ENCODE results near the gene MAST1.

Gene MAST1

GRCh38 chr19:12806242-12807081 lies 31.9 kb upstream of the MAST1 start, which contains the start of gene RNASEH2A (continued):
- TF ChIP-seq, protein P1, sequence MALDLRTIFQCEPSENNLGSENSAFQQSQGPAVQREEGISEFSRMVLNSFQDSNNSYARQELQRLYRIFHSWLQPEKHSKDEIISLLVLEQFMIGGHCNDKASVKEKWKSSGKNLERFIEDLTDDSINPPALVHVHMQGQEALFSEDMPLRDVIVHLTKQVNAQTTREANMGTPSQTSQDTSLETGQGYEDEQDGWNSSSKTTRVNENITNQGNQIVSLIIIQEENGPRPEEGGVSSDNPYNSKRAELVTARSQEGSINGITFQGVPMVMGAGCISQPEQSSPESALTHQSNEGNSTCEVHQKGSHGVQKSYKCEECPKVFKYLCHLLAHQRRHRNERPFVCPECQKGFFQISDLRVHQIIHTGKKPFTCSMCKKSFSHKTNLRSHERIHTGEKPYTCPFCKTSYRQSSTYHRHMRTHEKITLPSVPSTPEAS (tag by site-specific recombination; IDR thresholded peaks at IDR 0.05): no peak
- TF ChIP-seq CTCF (tag by site-specific recombination; IDR thresholded peaks at IDR 0.05): peak; percentile 86
- TF ChIP-seq ZNF391 (tag by site-specific recombination; IDR thresholded peaks at IDR 0.05; ENCODE audit: borderline replicate concordance, low read depth): 0 out of 2 replicates have a peak, but pooled peaks have one; percentile 61
- no peak for TF ChIP-seq ZNF776 (tag by site-specific recombination; IDR thresholded peaks at IDR 0.05; ENCODE audit: borderline replicate concordance)
- no peak for TF ChIP-seq ZNF433 (tag by site-specific recombination; IDR thresholded peaks at IDR 0.05; ENCODE audit: low read depth)
- no peak; the same call in 1 of the 2 replicates for TF ChIP-seq ZNF707 (tag by site-specific recombination; IDR thresholded peaks at IDR 0.05)
- TF ChIP-seq, protein P2, sequence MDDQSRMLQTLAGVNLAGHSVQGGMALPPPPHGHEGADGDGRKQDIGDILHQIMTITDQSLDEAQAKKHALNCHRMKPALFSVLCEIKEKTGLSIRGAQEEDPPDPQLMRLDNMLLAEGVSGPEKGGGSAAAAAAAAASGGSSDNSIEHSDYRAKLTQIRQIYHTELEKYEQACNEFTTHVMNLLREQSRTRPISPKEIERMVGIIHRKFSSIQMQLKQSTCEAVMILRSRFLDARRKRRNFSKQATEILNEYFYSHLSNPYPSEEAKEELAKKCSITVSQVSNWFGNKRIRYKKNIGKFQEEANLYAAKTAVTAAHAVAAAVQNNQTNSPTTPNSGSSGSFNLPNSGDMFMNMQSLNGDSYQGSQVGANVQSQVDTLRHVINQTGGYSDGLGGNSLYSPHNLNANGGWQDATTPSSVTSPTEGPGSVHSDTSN (CRISPR knock-in tag; IDR thresholded peaks at IDR 0.05): no peak
- no peak for TF ChIP-seq ZNF214 (tag by site-specific recombination; IDR thresholded peaks at IDR 0.05; ENCODE audit: borderline replicate concordance)
- TF ChIP-seq MEIS1 (CRISPR knock-in tag; IDR thresholded peaks at IDR 0.05; ENCODE audit: borderline replicate concordance): no peak
- TF ChIP-seq KLF8 (tag by site-specific recombination; IDR thresholded peaks at IDR 0.05): peak; percentile 91
- TF ChIP-seq PRDM10 (tag by site-specific recombination; IDR thresholded peaks at IDR 0.05): peak; percentile 99
- TF ChIP-seq ZNF350 (tag by site-specific recombination; IDR thresholded peaks at IDR 0.05): no peak
- no peak for TF ChIP-seq ZNF664 (tag by site-specific recombination; IDR thresholded peaks at IDR 0.05)
- TF ChIP-seq ZNF133 (tag by site-specific recombination; IDR thresholded peaks at IDR 0.05): 0 out of 2 replicates have a peak, but pooled peaks have one; percentile 9
- no peak for TF ChIP-seq ZNF549 (tag by site-specific recombination; IDR thresholded peaks at IDR 0.05)
- peak; percentile 40 for TF ChIP-seq ZBTB11 (tag by site-specific recombination; conservative IDR thresholded peaks at IDR 0.05; ENCODE audit: low read depth)
- TF ChIP-seq TCF7L2 (IDR thresholded peaks at IDR 0.05; ENCODE audit: borderline replicate concordance, low read depth, low read length): no peak
- TF ChIP-seq ZNF585B (tag by site-specific recombination; IDR thresholded peaks at IDR 0.05): no peak
- no peak for TF ChIP-seq ZNF544 (tag by site-specific recombination; IDR thresholded peaks at IDR 0.05)
- peak; percentile 85 for TF ChIP-seq SP3 (tag by site-specific recombination; IDR thresholded peaks at IDR 0.05)
- TF ChIP-seq, protein P3, sequence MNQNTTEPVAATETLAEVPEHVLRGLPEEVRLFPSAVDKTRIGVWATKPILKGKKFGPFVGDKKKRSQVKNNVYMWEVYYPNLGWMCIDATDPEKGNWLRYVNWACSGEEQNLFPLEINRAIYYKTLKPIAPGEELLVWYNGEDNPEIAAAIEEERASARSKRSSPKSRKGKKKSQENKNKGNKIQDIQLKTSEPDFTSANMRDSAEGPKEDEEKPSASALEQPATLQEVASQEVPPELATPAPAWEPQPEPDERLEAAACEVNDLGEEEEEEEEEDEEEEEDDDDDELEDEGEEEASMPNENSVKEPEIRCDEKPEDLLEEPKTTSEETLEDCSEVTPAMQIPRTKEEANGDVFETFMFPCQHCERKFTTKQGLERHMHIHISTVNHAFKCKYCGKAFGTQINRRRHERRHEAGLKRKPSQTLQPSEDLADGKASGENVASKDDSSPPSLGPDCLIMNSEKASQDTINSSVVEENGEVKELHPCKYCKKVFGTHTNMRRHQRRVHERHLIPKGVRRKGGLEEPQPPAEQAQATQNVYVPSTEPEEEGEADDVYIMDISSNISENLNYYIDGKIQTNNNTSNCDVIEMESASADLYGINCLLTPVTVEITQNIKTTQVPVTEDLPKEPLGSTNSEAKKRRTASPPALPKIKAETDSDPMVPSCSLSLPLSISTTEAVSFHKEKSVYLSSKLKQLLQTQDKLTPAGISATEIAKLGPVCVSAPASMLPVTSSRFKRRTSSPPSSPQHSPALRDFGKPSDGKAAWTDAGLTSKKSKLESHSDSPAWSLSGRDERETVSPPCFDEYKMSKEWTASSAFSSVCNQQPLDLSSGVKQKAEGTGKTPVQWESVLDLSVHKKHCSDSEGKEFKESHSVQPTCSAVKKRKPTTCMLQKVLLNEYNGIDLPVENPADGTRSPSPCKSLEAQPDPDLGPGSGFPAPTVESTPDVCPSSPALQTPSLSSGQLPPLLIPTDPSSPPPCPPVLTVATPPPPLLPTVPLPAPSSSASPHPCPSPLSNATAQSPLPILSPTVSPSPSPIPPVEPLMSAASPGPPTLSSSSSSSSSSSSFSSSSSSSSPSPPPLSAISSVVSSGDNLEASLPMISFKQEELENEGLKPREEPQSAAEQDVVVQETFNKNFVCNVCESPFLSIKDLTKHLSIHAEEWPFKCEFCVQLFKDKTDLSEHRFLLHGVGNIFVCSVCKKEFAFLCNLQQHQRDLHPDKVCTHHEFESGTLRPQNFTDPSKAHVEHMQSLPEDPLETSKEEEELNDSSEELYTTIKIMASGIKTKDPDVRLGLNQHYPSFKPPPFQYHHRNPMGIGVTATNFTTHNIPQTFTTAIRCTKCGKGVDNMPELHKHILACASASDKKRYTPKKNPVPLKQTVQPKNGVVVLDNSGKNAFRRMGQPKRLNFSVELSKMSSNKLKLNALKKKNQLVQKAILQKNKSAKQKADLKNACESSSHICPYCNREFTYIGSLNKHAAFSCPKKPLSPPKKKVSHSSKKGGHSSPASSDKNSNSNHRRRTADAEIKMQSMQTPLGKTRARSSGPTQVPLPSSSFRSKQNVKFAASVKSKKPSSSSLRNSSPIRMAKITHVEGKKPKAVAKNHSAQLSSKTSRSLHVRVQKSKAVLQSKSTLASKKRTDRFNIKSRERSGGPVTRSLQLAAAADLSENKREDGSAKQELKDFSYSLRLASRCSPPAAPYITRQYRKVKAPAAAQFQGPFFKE (tag by site-specific recombination; IDR thresholded peaks at IDR 0.05; ENCODE audit: borderline replicate concordance): no peak
